ENCODE data around the gene TSSK3. TPM values are rescaled to one million over a fixed set of nuclear protein-coding genes. Genes with fewer than 3 reads are reported as not detected.
A peak's percentile ranks its signal among the peaks of the same experiment; 100 is the strongest.

The TSSK3 gene
- total and polyA plus RNA-seq, 9 of the 15 experiments (the other 6 are each of a cell fraction or from before 2014, with no cell fraction given): 0.27 to 2.8 (median 1.9) TPM

GRCh38 chr1:32365445-32365844 lies 3.1 kb downstream of the TSSK3 start (continued):
- TF ChIP-seq CLOCK (CRISPR knock-in tag; IDR thresholded peaks at IDR 0.05; ENCODE audit: borderline replicate concordance) (no peak), LEF1 (IDR thresholded peaks at IDR 0.05) (no peak), ZNF695 (CRISPR knock-in tag; IDR thresholded peaks at IDR 0.05) (no peak), HNRNPL (IDR thresholded peaks at IDR 0.05; ENCODE audit: low read depth, low read length) (no peak), POLR2AphosphoS2 (IDR thresholded peaks at IDR 0.05; ENCODE audit: low read length) (peak; percentile 34; the same call in 1 of the 2 replicates)

- intact Hi-C loops (cut with micrococcal nuclease) (no loop called here), in situ Hi-C loops (cut with MboI) (no loop called here)
- ChIA-PET POLR2A (interaction anchor here (0.6 to 4.3 kb wide), 13 partner anchors 8 to 772 kb away, joined by 3 to 36 read pairs (median 4); partner anchors contain the start of genes BSDC1 and MARCKSL1), CTCF (ENCODE audit: low intra/inter-chr PET ratio) (no interaction called here)
- H3K36me3 ChIP-seq (ENCODE audit: control insufficient read depth, insufficient read depth, low read length): peaks cover 83% of the 10 kb centered on the region
- no peak overlapping the region for H2AFZ ChIP-seq (ENCODE audit: low read depth, low read length)
- 93% methylated on average over 7 of the region's 7 CpGs for WGBS (ENCODE audit: insufficient coverage, low coverage, missing lambda C conversion rate)
- H3K4me1 ChIP-seq (replicated peaks in 1 of 2; ENCODE audit: control insufficient read depth in 2 of 2, insufficient read depth in 2 of 2, low read length in 2 of 2): no peaks in the 10 kb centered on the region
- H3K4me3 ChIP-seq: no peak overlapping the region
- ATAC-seq: no peak
- H3K27me3 ChIP-seq (ENCODE audit: control insufficient read depth in 2 of 2, insufficient read depth in 2 of 2, low read length in 2 of 2): no peaks in the 10 kb centered on the region
- no peak overlapping the region for H3K27ac ChIP-seq (ENCODE audit: extremely low read depth, low read depth, low read length)
- peak overlapping the region in 1 of 2 experiments; percentile 39; a peak in 1 of 4 replicates for H3K9ac ChIP-seq (ENCODE audit: insufficient read depth in 1 of 2, low read depth in 2 of 2, low read length in 2 of 2)
- no peaks in the 10 kb centered on the region for H3K9me3 ChIP-seq (replicated peaks; ENCODE audit: control insufficient read depth, insufficient read depth, low read depth, low read length)
- H4K20me1 ChIP-seq (replicated peaks; ENCODE audit: control insufficient read depth, insufficient read depth, low read length): 0 out of 2 replicates have a peak, but pooled peaks cover 5% of the 10 kb centered on the region
- no peak for FAIRE-seq
- no TSS peak for BruUV-seq (replicated peaks)
- no peak for DNase-seq (ENCODE audit: extremely low read depth in 1 of 4, low spot score in 3 of 4)
- no peak overlapping the region for H3K4me2 ChIP-seq (ENCODE audit: insufficient read depth, low read length)
- H3K9me1 ChIP-seq (ENCODE audit: control insufficient read depth, insufficient read depth, low read length): no peaks in the 10 kb centered on the region
- no peaks in the 10 kb centered on the region for H3K79me2 ChIP-seq (ENCODE audit: control insufficient read depth, insufficient read depth, low read length)
- no peak for TF ChIP-seq E2F5 (CRISPR knock-in tag; IDR thresholded peaks at IDR 0.05)
- no peak for TF ChIP-seq ZBTB34 (CRISPR knock-in tag; IDR thresholded peaks at IDR 0.05)
- TF ChIP-seq CCAR2 (IDR thresholded peaks at IDR 0.05; ENCODE audit: low read depth, low read length): no peak
- TF ChIP-seq NFIX (CRISPR knock-in tag; IDR thresholded peaks at IDR 0.05; ENCODE audit: low read depth): no peak
- no peak for TF ChIP-seq SIRT6 (IDR thresholded peaks at IDR 0.05; ENCODE audit: low read depth, low read length)
- peak; percentile 93 for TF ChIP-seq ZNF121 (CRISPR knock-in tag; conservative IDR thresholded peaks at IDR 0.05)
- peak; percentile 32 for TF ChIP-seq RBM25 (IDR thresholded peaks at IDR 0.05; ENCODE audit: low read depth, low read length, severe bottlenecking)
- TF ChIP-seq UBTF (IDR thresholded peaks at IDR 0.05; ENCODE audit: borderline replicate concordance in 1 of 2, low read depth in 2 of 2, low read length in 2 of 2): no peak
Measured at GRCh38 chr1:32367912-32368635, 5.7 kb downstream of the TSSK3 start.
